GM21528 (cell line): Measurements from ENCODE around the gene CXADR.
"Not testable (repeated sequence)": the region's sequence is repeated elsewhere in the genome, so short reads cannot be mapped to it uniquely, and the experiment has no call there.

Experiments
- ATAC-seq: cut with Tn5 transposase; IDR thresholded peaks from one replicate; pipeline ENCODE4 v1.9.1; 2021; ENCODE audit warnings: mild to moderate bottlenecking, moderate library complexity; ENCODE audit not compliant: unreplicated experiment, low FRiP score

CXADR gene

GRCh38 chr21:17512253-17513213 lies at the start of gene CXADR:
Gene CXADR (plus strand): TSS chr21:17513043. CDS start chr21:17513130, 87 bp downstream.
- ATAC-seq, result peak; percentile 93

- ATAC-seq, result no peak
Observed at GRCh38 chr21:17466166-17466565, 46.7 kb upstream of the CXADR start.

DNA sequence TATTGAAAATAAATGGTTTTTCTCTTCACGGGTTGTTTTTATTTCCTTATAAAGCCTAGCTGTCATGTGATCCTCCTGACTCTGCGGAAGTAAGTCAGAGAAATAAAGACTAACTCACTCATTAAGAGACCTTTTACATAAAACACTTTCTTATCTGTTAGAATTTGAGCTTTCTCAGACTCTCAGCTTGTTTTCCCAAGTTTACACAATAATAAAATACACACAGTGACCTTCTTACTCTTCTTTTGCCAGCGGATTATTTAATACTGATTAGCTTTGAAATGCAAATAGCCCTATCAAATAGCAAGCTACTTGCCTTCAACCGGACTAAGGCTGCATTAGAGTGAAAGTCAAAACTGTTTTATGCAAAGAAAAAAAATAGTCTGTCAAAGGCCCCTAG lies 45.5 kb upstream of the CXADR start:
- ATAC-seq, result no peak

- no peak for ATAC-seq
Observed at GRCh38 chr21:17467829-17468228, 45.0 kb upstream of the CXADR start.

DNA sequence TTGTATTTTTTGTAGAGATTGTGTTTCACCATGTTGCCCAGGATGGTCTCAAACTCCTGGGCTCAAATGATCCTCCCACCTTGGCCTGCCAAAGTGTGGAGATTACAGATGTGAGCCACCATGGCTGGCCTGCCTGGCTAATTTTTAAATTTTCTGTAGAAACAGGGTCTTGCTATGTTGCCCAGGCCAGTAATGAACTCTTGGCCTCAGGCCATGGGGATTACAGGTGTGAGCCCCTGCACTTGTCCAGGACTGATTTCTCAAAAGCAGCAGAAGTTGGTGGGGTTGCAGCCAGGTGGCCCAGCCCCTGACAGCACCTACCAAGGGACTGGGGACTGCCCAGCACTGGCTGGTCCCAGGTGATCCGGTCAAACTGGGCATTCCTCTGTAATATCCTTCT lies 44.1 kb upstream of the CXADR start:
- no peak for ATAC-seq

DNA sequence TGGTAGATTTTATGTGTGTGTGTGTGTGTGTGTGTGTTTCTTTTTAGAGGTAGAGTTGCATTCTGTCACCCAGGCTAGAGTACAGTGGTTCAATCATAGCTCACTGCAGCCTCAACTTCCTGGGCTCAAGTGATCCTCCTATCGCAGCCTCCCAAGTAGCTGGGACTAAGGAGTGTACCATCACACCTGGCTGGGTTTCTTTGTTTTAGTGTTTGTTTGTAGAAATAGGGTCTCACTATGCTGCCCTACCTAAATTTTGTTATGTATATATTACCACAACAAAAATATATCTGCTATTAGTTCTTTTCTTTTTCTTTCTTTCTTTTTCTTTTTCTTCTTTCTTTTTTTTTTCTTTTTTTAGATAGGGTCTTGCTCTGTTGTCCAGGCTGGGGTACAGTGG lies 43.1 kb upstream of the CXADR start:
- no peak for ATAC-seq

DNA sequence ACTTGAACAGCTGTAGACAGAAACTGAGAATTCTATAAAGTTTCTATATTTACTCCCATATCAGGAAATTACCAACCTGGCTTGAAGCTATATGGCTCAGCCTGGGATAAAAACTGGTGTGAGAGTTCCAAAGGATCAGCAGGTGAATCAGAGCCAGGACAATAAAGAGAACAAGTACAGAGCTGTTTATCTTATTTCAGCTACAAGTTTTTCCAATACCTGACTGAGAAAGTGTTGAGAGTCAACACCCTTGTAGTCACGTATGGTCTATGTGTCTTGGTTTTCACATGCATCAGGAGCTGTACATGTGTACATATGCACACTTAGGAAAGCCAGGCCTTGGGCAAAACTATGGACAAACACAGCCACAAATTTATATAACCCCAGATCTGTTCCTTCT lies 40.7 kb upstream of the CXADR start:
- ATAC-seq, result no peak

GRCh38 chr21:17472592-17473271 lies 40.1 kb upstream of the CXADR start:
- ATAC-seq, result no peak

DNA sequence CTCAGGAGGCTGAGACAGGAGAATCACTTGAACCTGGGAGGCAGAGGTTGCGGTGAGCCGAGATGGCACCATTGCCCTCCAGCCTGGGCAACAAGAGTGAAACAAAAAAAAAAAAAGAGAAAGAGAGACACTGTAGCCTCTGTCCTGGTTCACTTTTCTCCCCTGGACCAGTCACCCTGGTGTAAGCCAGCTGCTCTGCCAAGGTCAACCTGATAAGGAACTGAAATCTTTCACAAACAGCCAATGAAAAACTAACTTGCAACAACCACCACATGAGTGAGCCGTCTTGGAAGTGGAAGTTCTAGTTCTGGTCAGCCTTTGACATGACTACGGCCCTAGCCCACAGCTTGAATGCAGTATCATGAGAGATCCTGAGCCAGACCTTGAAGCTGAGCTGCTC lies 36.8 kb upstream of the CXADR start:
- no peak for ATAC-seq

- not testable (repeated sequence) for ATAC-seq
Observed at GRCh38 chr21:17478156-17478555, 34.7 kb upstream of the CXADR start.

DNA sequence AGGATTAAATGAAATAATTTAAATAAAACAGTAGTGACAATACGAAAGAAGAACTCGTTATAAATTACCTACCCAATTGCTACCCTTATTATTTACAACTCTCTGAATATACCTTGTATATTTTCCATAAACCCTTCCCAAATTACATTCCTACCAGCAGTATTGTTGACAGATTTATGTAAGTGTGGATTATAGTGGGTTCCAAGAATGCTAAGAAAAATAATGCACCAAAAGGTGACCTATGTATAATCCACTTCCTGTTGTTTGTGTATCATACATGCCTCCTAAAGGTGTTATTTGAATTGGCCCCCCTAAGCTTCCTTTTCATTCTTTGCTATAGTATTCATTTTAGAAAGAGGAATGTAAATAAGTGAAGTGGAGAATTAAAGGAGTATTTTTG lies 33.2 kb upstream of the CXADR start:
- ATAC-seq, result no peak

GRCh38 chr21:17482928-17483327 lies 29.9 kb upstream of the CXADR start:
- ATAC-seq, result no peak

DNA sequence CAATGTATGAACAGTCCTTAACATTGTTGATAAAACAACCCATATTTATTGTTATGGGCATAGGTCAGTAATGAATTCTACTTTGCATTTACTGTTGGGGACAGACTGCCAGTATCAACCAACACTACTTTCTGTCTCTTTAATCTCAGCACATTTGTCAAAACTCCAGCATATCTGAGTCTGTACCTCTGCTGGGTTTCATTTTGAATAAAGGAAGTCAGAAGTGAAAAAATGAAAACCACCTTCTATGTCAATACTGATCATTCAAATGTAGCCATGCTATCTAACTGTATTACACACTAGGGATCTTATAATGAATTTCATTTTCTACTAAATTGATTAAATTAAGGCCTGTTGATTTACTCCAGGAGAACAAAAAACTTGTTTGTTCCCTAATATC lies 24.2 kb upstream of the CXADR start:
- no peak for ATAC-seq

GRCh38 chr21:17489565-17489964 lies 23.3 kb upstream of the CXADR start:
- ATAC-seq, result not testable (repeated sequence)

GRCh38 chr21:17491716-17492414 lies 21.0 kb upstream of the CXADR start:
- no peak for ATAC-seq

- ATAC-seq, result no peak
Observed at GRCh38 chr21:17492415-17493168, 20.3 kb upstream of the CXADR start.

GRCh38 chr21:17494051-17494450 lies 18.8 kb upstream of the CXADR start:
- ATAC-seq, result no peak

DNA sequence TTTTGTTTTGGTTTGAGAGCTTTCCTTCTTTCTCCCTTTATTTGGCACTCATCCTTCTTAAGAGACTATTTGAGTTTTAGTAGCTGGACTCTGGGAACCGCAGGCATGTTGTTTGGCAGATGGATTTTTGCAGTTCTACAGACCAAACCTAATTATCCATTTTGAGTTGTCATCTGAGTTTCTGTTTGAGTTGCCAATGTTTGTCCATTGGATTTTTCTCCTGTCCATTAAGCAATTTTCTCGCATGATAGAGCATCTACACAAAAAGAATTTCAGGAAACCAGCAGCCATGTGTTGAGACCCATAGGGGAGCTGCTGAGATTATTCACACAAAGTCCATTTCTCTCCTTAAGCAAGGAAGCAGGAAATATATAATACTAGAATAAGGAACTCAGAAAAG lies 17.2 kb upstream of the CXADR start:
- no peak for ATAC-seq

DNA sequence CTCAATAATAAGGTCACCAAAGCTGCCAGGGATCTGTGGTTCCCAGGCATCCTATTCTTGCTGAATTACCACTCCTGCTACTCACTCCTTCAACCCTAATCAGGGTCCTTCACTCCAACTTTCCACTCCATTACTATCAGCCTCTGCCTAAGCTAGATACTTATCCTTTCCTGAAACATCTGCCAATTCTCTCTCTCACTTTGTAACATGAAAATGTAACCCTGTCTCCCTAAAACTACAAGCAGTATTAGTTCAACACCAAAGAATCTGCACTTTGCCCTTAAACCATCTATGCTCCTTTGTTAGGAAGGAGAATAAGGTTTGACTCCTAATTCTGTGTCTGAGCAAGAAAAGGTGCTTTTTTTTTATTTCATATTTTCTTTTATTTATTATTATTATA lies 15.5 kb upstream of the CXADR start:
- ATAC-seq, result no peak

DNA sequence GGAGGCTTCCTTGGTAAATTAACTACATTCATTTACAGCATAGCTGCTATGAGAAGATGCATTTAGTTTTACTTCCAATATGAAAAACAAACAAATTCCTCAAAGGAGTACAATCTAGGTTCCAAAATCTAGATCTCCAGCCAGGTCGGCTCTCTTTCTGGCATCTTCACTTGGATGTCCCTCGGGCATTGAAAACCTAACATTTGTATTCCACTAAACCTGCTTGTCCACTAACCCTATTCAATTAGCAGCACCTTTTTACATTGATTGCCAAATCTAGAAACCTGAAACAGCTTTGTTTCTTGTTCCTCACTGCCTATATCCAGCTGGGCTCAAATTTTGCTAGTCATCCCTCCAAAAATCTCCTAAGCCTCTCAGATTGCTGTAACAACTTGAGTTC lies 14.3 kb upstream of the CXADR start:
- no peak for ATAC-seq
